ENCODE results near the gene NCKAP5. TPM values are rescaled to one million over a fixed set of nuclear protein-coding genes. Genes with fewer than 3 reads are reported as not detected.

NCKAP5 gene
- total RNA-seq, 2 experiments from 2014 or later, result not detected

DNA sequence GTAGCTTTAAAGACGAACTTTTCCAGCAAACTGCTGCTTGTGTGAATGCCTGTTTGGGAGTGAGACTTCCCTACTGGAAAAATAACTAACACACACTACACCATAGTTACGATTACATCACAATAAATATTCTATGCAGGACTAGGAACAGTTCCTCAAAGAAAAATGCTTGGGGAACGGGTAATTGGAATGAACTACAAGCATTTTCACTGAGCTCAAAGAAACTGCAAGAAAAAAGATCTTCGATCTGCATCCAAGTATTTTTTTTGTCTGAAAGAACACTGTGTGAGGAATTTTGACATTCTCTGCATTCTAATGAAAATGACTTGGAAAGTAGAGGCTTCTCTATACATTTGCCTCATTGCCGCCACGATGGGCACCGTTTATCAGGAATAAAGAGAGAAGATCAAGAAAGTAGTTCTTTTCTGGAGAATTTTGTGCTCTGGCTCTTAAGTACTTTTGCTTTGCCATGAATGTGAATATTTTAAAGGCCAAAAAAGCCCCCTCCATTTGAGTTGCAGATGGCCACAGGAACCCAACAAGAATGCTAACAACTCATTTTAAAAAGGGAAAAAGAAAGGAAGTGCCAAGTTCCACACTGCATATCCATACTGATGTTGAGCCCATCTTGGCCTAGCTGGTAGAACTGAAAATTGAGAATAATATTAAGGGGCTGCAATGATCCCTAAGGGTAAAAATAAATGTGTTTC, 911.8 kb downstream of the NCKAP5 start:
- Mint-ChIP-seq H3K4me1 (no peaks in the 10 kb centered on the region), H3K4me3 (no peak overlapping the region), H3K36me3 (no peaks in the 10 kb centered on the region), H3K9me3 (no peaks in the 10 kb centered on the region), H3K27ac (no peak overlapping the region), H3K27me3 (no peaks in the 10 kb centered on the region)
- DNase-seq (no peak), ATAC-seq (ENCODE audit: low read depth) (no peak)
- POLR2A ChIA-PET, result no interaction called here

DNA sequence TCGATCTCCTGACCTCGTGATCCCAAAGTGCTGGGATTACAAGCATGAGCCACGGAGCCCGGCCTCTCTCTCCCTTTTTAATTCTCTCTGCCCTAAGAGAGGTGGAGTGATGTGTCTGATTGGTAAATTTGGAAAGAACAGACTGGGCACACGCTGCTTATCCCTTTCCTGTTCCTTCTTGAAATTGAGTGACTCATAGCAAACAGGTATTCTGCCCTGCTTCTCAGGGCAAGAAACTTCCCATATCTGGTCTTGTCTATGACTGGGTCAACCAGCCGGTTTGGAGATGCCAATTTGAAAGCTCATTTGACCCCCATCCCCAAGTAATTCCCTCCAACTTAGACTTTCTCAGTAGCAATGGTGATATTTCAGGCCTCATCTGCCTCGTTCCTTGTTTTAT, 913.3 kb downstream of the NCKAP5 start:
- POLR2A ChIA-PET, result no interaction called here
- Mint-ChIP-seq H3K36me3 (no peaks in the 10 kb centered on the region), H3K27me3 (no peaks in the 10 kb centered on the region), H3K27ac (no peak overlapping the region), H3K4me3 (no peak overlapping the region), H3K4me1 (no peaks in the 10 kb centered on the region), H3K9me3 (no peaks in the 10 kb centered on the region)
- no peak for DNase-seq
- ATAC-seq (ENCODE audit: low read depth), result no peak

DNA sequence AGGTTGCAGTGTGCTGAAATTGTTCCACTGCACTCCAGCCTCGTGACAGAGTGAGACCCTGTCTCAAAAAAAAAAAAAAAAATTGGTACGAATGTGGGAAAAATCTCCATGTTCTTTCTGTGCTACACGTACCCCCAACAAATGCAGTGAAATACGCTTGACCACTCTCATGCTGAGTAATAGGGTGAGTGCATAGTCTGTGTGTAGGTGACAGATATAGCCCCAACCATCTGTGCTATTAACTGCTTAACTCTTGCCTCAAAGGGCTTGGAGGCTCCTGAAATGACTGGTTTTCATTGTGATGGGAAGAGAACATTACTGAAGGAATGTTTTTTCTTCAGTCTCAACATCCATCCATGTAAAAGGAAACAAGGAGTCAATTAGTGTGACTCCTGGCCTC, 913.9 kb downstream of the NCKAP5 start:
- no peak for DNase-seq
- ATAC-seq (ENCODE audit: low read depth), result no peak
- no peak overlapping the region for H3K4me3 Mint-ChIP-seq
- POLR2A ChIA-PET, result no interaction called here
- H3K27me3 Mint-ChIP-seq, result no peaks in the 10 kb centered on the region
- no peak overlapping the region for H3K27ac Mint-ChIP-seq
- no peaks in the 10 kb centered on the region for H3K36me3 Mint-ChIP-seq
- no peaks in the 10 kb centered on the region for H3K9me3 Mint-ChIP-seq
- H3K4me1 Mint-ChIP-seq, result no peaks in the 10 kb centered on the region

DNA sequence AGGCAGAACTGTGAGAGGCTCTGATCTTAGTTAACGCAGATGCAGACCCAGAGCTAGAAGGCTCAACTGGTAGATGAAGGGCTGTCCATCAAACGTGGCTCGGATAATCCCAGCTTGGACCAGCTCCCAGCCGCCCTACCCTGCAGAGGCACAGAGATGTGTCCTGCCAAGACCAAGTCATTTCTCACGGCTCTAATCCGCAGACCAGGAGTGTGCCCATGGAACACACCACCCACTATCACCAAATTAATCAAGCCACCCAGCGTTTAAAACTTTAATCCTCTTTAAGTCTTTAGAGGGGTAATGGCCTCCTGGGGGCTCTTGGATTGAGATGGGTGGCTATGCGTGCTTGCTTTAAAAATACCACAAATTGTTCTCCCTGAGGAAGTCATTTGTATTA, 915.8 kb downstream of the NCKAP5 start:
- Mint-ChIP-seq H3K4me3 (no peak overlapping the region), H3K4me1 (no peaks in the 10 kb centered on the region), H3K36me3 (no peaks in the 10 kb centered on the region), H3K27ac (no peak overlapping the region), H3K27me3 (no peaks in the 10 kb centered on the region), H3K9me3 (no peaks in the 10 kb centered on the region)
- POLR2A ChIA-PET, result no interaction called here
- DNase-seq (no peak), ATAC-seq (ENCODE audit: low read depth) (no peak)

DNA sequence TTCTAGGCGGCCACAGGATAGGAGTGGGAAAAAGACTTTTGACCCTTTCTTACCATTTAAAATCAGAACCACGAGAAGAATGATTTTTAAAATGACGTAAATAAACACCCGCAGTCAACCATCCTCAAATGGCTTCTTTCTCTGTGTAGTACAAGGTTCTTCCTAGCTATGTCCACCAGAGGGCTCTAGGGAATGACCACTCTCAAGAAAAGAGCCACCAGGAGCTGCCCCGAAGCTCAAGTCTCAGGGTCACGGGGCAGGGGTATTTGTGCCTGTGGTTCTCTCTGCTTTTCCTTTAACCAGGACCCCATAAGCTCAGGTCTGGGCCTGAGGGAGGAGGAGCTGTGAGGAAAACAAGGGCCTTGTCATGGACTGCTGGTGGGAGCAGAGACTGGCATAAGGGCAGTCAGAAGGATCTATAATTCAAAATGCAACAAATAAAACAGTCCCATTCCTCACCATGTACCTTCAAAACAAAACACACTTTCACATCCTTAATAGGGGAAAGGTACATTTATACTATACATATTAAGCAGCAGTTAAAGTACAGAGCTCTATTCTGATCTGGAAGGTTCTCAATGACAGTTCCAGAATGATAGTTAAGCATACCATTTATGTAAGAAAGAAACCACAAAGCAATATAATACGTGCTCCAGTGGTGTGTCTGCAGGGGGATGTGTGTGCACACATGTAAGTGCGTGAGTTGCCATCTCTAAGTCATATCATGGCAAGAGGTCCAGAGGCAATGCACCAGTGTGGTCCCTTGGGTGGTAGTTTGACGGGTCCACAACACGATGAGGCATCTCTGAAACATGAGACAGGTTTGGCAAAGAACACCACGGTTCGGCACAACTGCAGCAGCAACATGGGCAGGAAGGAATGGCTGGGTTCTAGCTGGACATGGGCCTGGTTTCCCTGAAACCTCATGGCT, 916.9 kb downstream of the NCKAP5 start:
- Mint-ChIP-seq H3K4me3 (no peak overlapping the region), H3K9me3 (no peaks in the 10 kb centered on the region), H3K36me3 (no peaks in the 10 kb centered on the region), H3K27me3 (no peaks in the 10 kb centered on the region), H3K4me1 (no peaks in the 10 kb centered on the region), H3K27ac (no peak overlapping the region)
- POLR2A ChIA-PET, result no interaction called here
- no peak for DNase-seq
- ATAC-seq (ENCODE audit: low read depth), result no peak

DNA sequence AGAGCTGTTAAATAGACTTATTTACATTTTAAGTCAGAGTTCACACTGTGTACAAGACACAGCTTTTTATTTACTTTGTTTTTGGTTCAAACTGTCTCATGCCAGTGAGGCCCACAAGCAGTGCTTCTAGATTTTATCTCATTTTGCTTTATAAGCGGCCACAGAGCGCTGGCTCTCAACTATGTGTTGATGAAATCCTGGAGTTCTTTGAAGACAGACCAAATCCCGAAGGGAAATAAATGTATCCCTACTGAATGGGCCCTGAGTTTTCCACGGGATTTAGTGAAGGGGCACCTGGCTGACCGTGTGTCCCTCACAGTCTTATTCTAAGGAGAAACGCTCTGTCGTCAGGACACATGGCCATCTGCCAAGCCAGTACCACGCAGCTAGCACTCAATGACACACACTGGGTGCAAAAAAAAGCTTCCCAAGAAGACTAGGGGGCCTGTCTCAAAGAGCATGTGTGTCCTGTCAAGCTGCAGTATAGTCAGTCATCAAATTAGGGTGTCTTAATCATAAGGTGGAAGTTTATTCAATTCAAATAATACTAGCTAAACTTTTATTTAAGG, 921.6 kb downstream of the NCKAP5 start:
- H3K27me3 Mint-ChIP-seq, result peaks cover 4% of the 10 kb centered on the region
- ATAC-seq (ENCODE audit: low read depth), result no peak
- H3K36me3 Mint-ChIP-seq, result no peaks in the 10 kb centered on the region
- H3K27ac Mint-ChIP-seq, result no peak overlapping the region
- no peak for DNase-seq
- POLR2A ChIA-PET, result no interaction called here
- no peaks in the 10 kb centered on the region for H3K4me1 Mint-ChIP-seq
- no peaks in the 10 kb centered on the region for H3K9me3 Mint-ChIP-seq
- no peak overlapping the region for H3K4me3 Mint-ChIP-seq

DNA sequence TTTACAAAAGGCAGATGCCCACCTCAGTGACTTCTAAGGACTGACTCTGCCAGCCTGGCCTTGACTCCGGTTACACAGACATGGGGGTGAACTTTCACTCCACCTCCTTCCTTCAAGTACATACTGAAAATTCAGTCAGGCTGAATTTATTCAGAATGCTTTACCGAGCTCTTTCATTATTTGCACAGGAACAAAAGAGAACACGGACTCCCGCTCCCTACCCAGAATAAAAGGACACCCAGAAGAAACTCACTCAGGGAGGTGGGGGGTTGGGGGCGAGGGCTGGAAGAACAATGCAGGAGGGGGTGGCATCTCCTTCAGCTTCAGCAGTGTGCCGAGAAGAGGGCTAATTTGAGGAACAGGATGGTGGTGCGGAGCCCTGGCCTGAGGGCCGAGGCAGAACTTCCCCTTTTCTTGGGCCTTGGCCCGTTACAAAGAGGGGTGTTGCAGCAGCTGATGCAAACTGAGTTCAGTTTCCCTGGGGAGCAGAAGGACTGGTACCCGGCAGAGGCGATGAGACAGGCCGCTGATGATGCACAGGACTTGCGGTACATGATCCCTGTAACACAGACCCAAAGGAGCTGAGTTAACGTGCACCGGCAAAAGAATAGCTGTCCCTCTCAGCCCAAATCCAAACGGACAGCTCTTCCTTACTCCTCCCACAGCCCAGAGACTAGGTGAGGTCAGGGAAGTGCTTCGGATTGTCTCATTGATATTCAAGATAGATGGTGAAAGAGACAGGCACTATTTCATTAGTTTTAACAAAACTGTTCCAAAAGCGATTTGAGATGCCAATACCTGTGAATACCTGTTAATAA, 922.3 kb downstream of the NCKAP5 start:
- peaks cover 4% of the 10 kb centered on the region for H3K27me3 Mint-ChIP-seq

DNA sequence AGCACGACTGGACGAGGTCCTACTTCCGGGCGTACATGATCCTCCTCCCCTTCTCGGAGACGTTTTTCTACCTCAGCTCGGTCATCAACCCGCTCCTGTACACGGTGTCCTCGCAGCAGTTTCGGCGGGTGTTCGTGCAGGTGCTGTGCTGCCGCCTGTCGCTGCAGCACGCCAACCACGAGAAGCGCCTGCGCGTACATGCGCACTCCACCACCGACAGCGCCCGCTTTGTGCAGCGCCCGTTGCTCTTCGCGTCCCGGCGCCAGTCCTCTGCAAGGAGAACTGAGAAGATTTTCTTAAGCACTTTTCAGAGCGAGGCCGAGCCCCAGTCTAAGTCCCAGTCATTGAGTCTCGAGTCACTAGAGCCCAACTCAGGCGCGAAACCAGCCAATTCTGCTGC, 923.1 kb downstream of the NCKAP5 start:
- Mint-ChIP-seq H3K9me3 (no peaks in the 10 kb centered on the region), H3K4me1 (no peaks in the 10 kb centered on the region), H3K27ac (no peak overlapping the region), H3K4me3 (no peak overlapping the region), H3K27me3 (peaks cover 4% of the 10 kb centered on the region), H3K36me3 (no peaks in the 10 kb centered on the region)
- no peak for ATAC-seq (ENCODE audit: low read depth)
- POLR2A ChIA-PET, result no interaction called here
- DNase-seq, result no peak

More for the DNA sequence above, 922.3 kb downstream of the NCKAP5 start:
- POLR2A ChIA-PET, result no interaction called here
- DNase-seq (no peak), ATAC-seq (ENCODE audit: low read depth) (no peak)
- Mint-ChIP-seq H3K4me3 (no peak overlapping the region), H3K4me1 (no peaks in the 10 kb centered on the region), H3K36me3 (no peaks in the 10 kb centered on the region), H3K9me3 (no peaks in the 10 kb centered on the region), H3K27ac (no peak overlapping the region)

DNA sequence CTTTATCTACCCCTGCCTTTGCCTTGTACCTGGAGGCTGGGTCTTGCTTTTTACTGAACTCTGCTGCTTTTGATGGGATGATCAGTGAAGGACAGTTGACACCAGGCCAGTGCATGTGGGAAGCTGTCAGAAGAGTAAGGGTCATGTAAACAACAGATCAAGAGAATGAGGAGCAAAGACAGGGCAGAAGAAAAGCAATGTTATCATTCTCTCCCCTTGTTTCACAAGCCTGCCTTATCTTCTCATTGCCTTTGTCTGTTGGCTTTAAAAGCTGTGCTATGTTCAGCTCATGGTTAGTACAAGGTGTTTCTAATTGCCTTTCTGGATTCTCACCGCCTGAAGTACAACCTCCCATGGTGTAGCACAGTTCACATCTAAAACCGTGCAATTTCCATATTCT, 925.8 kb downstream of the NCKAP5 start:
- Mint-ChIP-seq H3K27ac (no peak overlapping the region), H3K27me3 (peaks cover 4% of the 10 kb centered on the region), H3K36me3 (no peaks in the 10 kb centered on the region), H3K9me3 (no peaks in the 10 kb centered on the region), H3K4me1 (no peaks in the 10 kb centered on the region), H3K4me3 (no peak overlapping the region)
- ATAC-seq (ENCODE audit: low read depth) (no peak), DNase-seq (no peak)
- POLR2A ChIA-PET, result no interaction called here

DNA sequence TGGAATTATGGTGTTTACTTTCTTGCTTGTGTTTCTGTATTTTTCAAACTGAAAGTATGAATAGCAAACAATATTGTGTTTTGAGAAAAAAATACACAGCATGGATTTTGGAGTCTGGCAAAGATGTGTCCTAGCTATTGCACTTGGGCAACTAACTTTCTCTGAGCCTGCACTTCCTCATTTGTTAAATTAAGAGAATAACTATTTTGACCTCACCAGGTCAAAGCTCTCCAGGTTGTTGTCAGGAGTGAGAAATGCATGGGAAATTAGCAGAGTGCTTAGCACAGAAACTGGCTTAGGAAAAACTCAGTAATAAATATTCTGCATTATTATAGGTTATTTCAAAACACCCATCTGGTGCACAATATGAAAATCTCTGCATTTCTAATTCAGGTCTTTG, 926.4 kb downstream of the NCKAP5 start:
- H3K36me3 Mint-ChIP-seq, result no peaks in the 10 kb centered on the region
- H3K27ac Mint-ChIP-seq, result no peak overlapping the region
- no peaks in the 10 kb centered on the region for H3K9me3 Mint-ChIP-seq
- peaks cover 4% of the 10 kb centered on the region for H3K27me3 Mint-ChIP-seq
- POLR2A ChIA-PET, result no interaction called here
- no peaks in the 10 kb centered on the region for H3K4me1 Mint-ChIP-seq
- DNase-seq (no peak), ATAC-seq (ENCODE audit: low read depth) (no peak)
- H3K4me3 Mint-ChIP-seq, result no peak overlapping the region

DNA sequence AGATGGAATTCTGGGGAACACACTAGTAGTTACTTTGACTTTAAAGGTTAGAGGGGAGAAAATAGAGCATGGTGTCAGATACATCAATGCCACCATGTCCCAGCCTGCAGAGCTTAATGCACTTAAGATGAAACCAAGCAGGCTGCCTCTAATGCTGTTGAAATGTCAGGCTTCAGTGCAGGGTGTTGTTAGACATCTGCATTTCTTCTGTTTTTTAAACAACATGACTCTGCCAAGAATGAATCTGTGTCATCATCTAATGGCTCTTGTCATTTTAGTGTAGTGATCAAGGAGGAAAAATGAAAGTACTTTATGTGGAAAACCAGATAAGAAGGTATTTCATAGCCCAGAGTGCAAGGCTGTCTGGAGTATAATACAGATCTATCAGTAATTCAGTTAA, 928.1 kb downstream of the NCKAP5 start:
- ATAC-seq (ENCODE audit: low read depth), result no peak
- no peak for DNase-seq
- H3K4me3 Mint-ChIP-seq, result no peak overlapping the region
- H3K27me3 Mint-ChIP-seq, result peaks cover 2% of the 10 kb centered on the region
- no peaks in the 10 kb centered on the region for H3K9me3 Mint-ChIP-seq
- POLR2A ChIA-PET, result no interaction called here
- no peaks in the 10 kb centered on the region for H3K4me1 Mint-ChIP-seq
- H3K27ac Mint-ChIP-seq, result no peak overlapping the region
- no peaks in the 10 kb centered on the region for H3K36me3 Mint-ChIP-seq

DNA sequence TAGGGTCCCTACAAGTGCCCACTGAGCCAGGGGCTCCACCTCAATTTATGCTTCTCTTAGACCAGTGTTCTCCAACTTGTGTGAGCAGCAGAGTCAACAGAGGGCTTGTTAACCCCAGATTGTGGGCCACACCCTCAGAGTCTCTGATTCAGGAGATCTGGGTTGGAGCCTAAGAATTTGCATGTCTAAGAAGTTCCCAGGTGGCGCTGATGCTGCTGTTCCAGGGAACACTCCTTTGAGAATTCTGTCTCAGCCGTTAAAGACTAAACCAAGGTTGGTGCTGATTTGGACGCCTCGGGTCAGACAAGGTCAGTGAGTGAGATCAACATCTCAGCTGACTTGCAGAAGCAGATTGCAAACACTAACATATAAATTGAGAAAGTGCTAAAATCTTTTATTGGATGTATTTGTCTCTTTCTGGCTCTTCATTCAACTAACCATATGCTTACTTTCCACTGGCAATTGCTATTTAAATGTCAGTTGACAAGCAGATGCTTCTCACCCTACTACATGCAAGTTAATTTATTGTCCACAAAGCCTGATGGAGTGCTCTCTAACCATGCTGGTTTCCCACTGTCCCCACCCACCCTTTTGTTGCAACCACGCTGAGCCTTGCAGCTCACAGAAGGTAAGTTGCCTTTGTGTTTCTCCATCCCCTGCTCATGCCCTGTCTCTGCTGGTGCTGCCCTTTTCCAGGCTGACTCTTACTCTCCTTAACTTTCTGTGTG, 929.8 kb downstream of the NCKAP5 start:
- DNase-seq, result no peak
- POLR2A ChIA-PET, result no interaction called here
- Mint-ChIP-seq H3K36me3 (no peaks in the 10 kb centered on the region), H3K27me3 (no peaks in the 10 kb centered on the region), H3K4me1 (peaks cover 1% of the 10 kb centered on the region), H3K9me3 (peaks cover 5% of the 10 kb centered on the region), H3K4me3 (no peak overlapping the region), H3K27ac (no peak overlapping the region)
- ATAC-seq (ENCODE audit: low read depth), result no peak

DNA sequence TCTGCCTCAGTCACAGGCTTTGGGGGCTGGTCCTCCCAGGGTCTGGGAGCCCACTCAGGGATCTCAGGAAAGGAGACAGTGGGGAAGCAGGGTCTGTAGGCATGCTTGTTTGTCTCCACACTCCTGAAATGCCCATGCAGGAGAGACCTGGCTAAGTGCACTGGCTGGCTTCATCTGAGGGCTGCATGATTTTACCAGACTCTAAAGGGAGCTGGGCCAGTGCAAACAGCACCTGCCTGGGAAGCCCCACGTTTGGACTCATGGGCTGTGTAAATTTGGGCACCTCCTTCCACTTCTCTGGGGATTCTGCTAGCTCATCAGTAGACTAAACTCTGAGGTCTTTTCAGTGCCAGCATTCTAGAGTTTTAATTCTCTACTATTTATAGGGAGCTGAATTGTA, 931.9 kb downstream of the NCKAP5 start:
- H3K4me3 Mint-ChIP-seq, result no peak overlapping the region
- ATAC-seq (ENCODE audit: low read depth), result no peak
- H3K9me3 Mint-ChIP-seq, result peaks cover 6% of the 10 kb centered on the region

More for the DNA sequence above, 931.9 kb downstream of the NCKAP5 start:
- peaks cover 2% of the 10 kb centered on the region for H3K4me1 Mint-ChIP-seq
- no peaks in the 10 kb centered on the region for H3K27me3 Mint-ChIP-seq
- no peaks in the 10 kb centered on the region for H3K36me3 Mint-ChIP-seq
- POLR2A ChIA-PET, result no interaction called here
- H3K27ac Mint-ChIP-seq, result no peak overlapping the region
- DNase-seq, result no peak

All from activated naive CD8-positive, alpha-beta T cell treated with anti-CD3 and anti-CD28 coated beads, Interleukin-2, amount 10 ng/mL, durations not matched to agents 7 days and 5 days (primary cell).